SH-SY5Y (cell line): Measurements from ENCODE around the gene JADE3.

Experiments used
- GATA2 ChIP-seq: IDR thresholded peaks from 2 replicates; pipeline ENCODE4 v1.6.1; 2011; ENCODE audit warnings: mild to moderate bottlenecking, low read depth, low read length
- GATA3 ChIP-seq: IDR thresholded peaks from 2 replicates; pipeline ENCODE4 v1.6.1; 2011; ENCODE audit warnings: low read depth, mild to moderate bottlenecking, low read length, moderate library complexity

- no peak for TF ChIP-seq GATA3
- TF ChIP-seq GATA2, result no peak
Observed at GRCh38 chrX:46953597-46953996, 41.4 kb downstream of the JADE3 start.
